SJSA1 (cell line): Measurements from ENCODE around the gene KLHL2. TPM values are rescaled to one million over a fixed set of nuclear protein-coding genes. Genes with fewer than 3 reads are reported as not detected.

Experiments
- DNase-seq, 2 experiments: peaks; one replicate each; pipeline ENCODE4 v3.0.0-alpha.2; 2015 to 2020; ENCODE audit warnings: low spot score in 2 of 2, low read depth in 1 of 2
- H3K27ac ChIP-seq: fragments of 250-450 bp; sonication (Bioruptor Pico); 2 replicates; pipeline ENCODE4 v1.5.1; 2020; ENCODE audit warnings: mild to moderate bottlenecking, moderate library complexity
- H3K27me3 ChIP-seq: fragments of 250-450 bp; sonication (Bioruptor Pico); replicated peaks from 2 replicates; pipeline ENCODE4 v1.5.1; 2020; ENCODE audit warnings: mild to moderate bottlenecking, moderate library complexity
- H3K36me3 ChIP-seq: fragments of 250-450 bp; sonication (Bioruptor Pico); 2 replicates; pipeline ENCODE4 v1.5.1; 2020; ENCODE audit warnings: mild to moderate bottlenecking
- H3K4me1 ChIP-seq: fragments of 250-450 bp; sonication (Bioruptor Pico); replicated peaks from 2 replicates; pipeline ENCODE4 v1.6.1; 2021; ENCODE audit warnings: mild to moderate bottlenecking
- H3K4me3 ChIP-seq: fragments of 250-450 bp; sonication (Bioruptor Pico); 2 replicates; pipeline ENCODE4 v1.5.1; 2020; ENCODE audit warnings: mild to moderate bottlenecking
- H3K9me3 ChIP-seq: fragments of 250-450 bp; sonication (Bioruptor Pico); replicated peaks from 2 replicates; pipeline ENCODE4 v1.5.1; 2020; ENCODE audit warnings: mild to moderate bottlenecking
- total RNA-seq: library from RNA; depleted of rRNA; stranded (reverse); fragments of >200 nt; shearing (Covaris generic); gene quantifications from 2 replicates; pipeline ENCODE4 v1.2.3, GENCODE V29; 2014

KLHL2 gene
- total RNA-seq, 1 experiment from 2014 or later, result 30.9 TPM

DNA sequence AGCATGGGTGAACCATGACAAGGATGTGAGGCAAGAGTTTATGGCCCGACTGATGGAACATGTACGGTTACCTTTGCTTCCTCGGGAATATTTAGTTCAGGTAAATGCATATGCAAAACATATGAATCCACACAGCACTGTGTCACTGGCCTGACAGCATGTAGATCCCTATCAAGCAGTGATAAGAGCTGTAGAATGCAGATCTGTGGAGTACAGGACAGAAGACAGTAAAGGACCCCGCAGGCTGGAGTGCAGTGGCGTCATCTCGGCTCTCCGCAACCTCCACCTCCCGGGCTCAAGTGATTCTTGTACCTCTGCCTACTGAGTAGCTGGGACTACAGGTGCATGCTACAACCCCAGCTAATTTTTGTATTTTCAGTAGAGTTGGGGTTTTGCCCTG lies 90.3 kb downstream of the KLHL2 start:
- Histone ChIP-seq H3K4me3 (no peak overlapping the region), H3K36me3 (peaks cover 8% of the 10 kb centered on the region), H3K27ac (no peak overlapping the region), H3K27me3 (no peaks in the 10 kb centered on the region), H3K4me1 (peaks cover 6% of the 10 kb centered on the region; the same call in 1 of the 2 replicates), H3K9me3 (no peaks in the 10 kb centered on the region)
- no peak for DNase-seq

GRCh38 chr4:165299399-165300060 lies 92.2 kb downstream of the KLHL2 start:
- Histone ChIP-seq H3K27me3 (no peaks in the 10 kb centered on the region), H3K9me3 (no peaks in the 10 kb centered on the region), H3K36me3 (peaks cover 8% of the 10 kb centered on the region), H3K27ac (no peak overlapping the region), H3K4me1 (peaks cover 6% of the 10 kb centered on the region; the same call in 1 of the 2 replicates), H3K4me3 (no peak overlapping the region)
- no peak for DNase-seq

DNA sequence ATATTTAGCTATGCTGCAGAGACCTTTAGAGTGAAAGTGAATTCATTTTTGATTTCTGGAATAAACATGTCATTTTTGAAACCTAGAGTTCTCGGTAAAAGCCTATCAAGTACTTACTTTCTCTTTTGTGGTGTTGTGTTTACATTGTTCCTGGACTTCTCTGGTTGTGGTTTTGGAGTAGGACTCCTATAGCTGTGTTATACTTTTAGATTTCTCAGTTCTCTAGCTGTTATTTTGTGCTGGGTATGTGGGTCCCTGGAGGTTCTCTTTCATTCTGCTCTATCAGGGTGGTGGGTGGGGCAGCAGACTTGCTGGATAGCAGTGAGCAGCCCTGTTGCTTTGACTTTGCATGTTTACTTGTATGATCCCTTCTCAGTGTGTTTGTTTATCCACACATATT lies 94.5 kb downstream of the KLHL2 start:
- Histone ChIP-seq H3K9me3 (no peaks in the 10 kb centered on the region), H3K4me1 (peaks cover 6% of the 10 kb centered on the region; the same call in 1 of the 2 replicates), H3K27ac (no peak overlapping the region), H3K4me3 (peak overlapping the region; percentile 15; the same call in 1 of the 2 replicates), H3K36me3 (peaks cover 13% of the 10 kb centered on the region), H3K27me3 (no peaks in the 10 kb centered on the region)
- DNase-seq, result peak in 1 of 2 experiments; percentile 39

DNA sequence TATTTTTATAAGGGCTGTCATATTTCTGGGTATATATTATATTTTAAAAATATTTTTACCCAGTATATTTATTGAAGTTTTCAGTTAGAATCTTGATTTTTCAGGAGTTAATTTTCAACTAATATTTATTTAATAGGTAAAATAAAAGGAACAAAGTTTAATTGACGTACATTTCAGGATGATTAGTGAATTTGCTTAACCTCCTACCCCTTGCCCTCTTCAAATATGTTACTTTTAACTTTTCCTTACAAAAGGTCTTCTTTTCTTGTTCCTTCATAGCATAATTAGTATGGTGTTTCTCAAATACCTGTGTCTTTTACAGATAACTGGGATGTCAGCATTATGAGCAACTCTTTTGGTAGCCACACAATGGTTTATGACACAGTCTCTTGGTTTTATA lies 95.3 kb downstream of the KLHL2 start:
- no peaks in the 10 kb centered on the region for H3K27me3 ChIP-seq
- no peak for DNase-seq
- no peaks in the 10 kb centered on the region for H3K9me3 ChIP-seq
- no peak overlapping the region for H3K4me3 ChIP-seq
- peaks cover 11% of the 10 kb centered on the region for H3K36me3 ChIP-seq
- H3K27ac ChIP-seq, result no peak overlapping the region
- peaks cover 6% of the 10 kb centered on the region; the same call in 1 of the 2 replicates for H3K4me1 ChIP-seq

- Histone ChIP-seq H3K27me3 (no peaks in the 10 kb centered on the region), H3K9me3 (no peaks in the 10 kb centered on the region), H3K4me1 (no peaks in the 10 kb centered on the region), H3K4me3 (no peak overlapping the region), H3K27ac (no peak overlapping the region), H3K36me3 (peaks cover 16% of the 10 kb centered on the region)
- DNase-seq, result no peak
Observed at GRCh38 chr4:165308166-165308565, 100.8 kb downstream of the KLHL2 start.

- H3K4me1 ChIP-seq, result no peaks in the 10 kb centered on the region
- no peak overlapping the region for H3K4me3 ChIP-seq
- H3K27me3 ChIP-seq, result no peaks in the 10 kb centered on the region
- no peaks in the 10 kb centered on the region for H3K9me3 ChIP-seq
- H3K27ac ChIP-seq, result no peak overlapping the region
- H3K36me3 ChIP-seq, result peaks cover 17% of the 10 kb centered on the region
- no peak for DNase-seq
Observed at GRCh38 chr4:165308606-165309005, 101.2 kb downstream of the KLHL2 start.

GRCh38 chr4:165309456-165309855 lies 102.1 kb downstream of the KLHL2 start:
- DNase-seq, result no peak
- Histone ChIP-seq H3K9me3 (no peaks in the 10 kb centered on the region), H3K36me3 (peaks cover 18% of the 10 kb centered on the region), H3K27ac (no peak overlapping the region), H3K4me1 (no peaks in the 10 kb centered on the region), H3K4me3 (no peak overlapping the region), H3K27me3 (no peaks in the 10 kb centered on the region)

GRCh38 chr4:165312506-165312905 lies 105.1 kb downstream of the KLHL2 start:
- Histone ChIP-seq H3K4me3 (no peak overlapping the region), H3K4me1 (no peaks in the 10 kb centered on the region), H3K27ac (no peak overlapping the region), H3K36me3 (peaks cover 17% of the 10 kb centered on the region; the same call in 1 of the 2 replicates), H3K9me3 (no peaks in the 10 kb centered on the region), H3K27me3 (no peaks in the 10 kb centered on the region)
- no peak for DNase-seq

- no peak overlapping the region for H3K27ac ChIP-seq
- H3K36me3 ChIP-seq, result peaks cover 5% of the 10 kb centered on the region; the same call in 1 of the 2 replicates
- H3K9me3 ChIP-seq, result no peaks in the 10 kb centered on the region
- no peak for DNase-seq
- H3K27me3 ChIP-seq, result no peaks in the 10 kb centered on the region
- H3K4me1 ChIP-seq, result no peaks in the 10 kb centered on the region
- no peak overlapping the region for H3K4me3 ChIP-seq
Observed at GRCh38 chr4:165319030-165319429, 111.7 kb downstream of the KLHL2 start.

- H3K27me3 ChIP-seq, result no peaks in the 10 kb centered on the region
- H3K9me3 ChIP-seq, result no peaks in the 10 kb centered on the region
- peaks cover 4% of the 10 kb centered on the region; the same call in 1 of the 2 replicates for H3K36me3 ChIP-seq
- H3K4me3 ChIP-seq, result no peak overlapping the region
- H3K4me1 ChIP-seq, result no peaks in the 10 kb centered on the region
- H3K27ac ChIP-seq, result no peak overlapping the region
- DNase-seq, result no peak
Observed at GRCh38 chr4:165319509-165319908, 112.1 kb downstream of the KLHL2 start.

DNA sequence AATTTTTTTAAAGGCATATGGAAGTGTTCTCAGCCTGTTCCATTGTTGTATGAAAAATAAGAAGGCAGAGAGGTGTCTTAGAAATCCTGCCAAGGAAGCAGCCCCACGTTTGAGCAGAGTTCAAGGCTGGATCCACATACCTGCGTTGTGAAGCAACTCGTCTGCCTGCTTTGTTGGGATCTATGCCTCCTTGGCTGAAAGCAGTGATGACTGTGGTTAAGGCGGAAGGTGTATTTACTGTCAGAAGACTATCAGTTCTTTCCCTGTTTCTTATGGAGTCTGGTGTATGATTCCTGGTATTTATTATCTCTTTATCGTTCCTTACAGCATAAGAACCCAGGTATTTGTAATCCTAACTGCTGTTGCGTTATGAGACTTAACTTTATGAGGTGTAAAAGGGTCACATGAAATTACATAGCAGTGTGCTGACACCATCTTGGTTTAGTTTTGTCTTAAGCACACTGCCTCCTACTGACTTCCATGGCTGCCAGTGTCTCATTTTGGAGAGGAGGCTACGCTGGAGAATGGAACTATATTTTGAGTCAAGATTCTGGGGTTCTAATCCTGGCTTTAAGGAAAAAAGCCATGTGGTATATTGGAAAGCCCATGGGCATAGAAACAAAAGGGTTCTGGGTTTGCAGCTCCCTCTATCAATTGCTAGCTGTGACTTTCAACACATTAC lies 117.0 kb downstream of the KLHL2 start:
- Histone ChIP-seq H3K36me3 (no peaks in the 10 kb centered on the region), H3K4me1 (peaks cover 19% of the 10 kb centered on the region), H3K27ac (no peak overlapping the region), H3K9me3 (no peaks in the 10 kb centered on the region), H3K4me3 (no peak overlapping the region), H3K27me3 (no peaks in the 10 kb centered on the region)
- no peak for DNase-seq

- H3K27me3 ChIP-seq, result no peaks in the 10 kb centered on the region
- H3K9me3 ChIP-seq, result no peaks in the 10 kb centered on the region
- H3K36me3 ChIP-seq, result no peaks in the 10 kb centered on the region
- H3K27ac ChIP-seq, result no peak overlapping the region
- H3K4me3 ChIP-seq, result no peak overlapping the region
- peaks cover 19% of the 10 kb centered on the region for H3K4me1 ChIP-seq
- DNase-seq, result no peak
Observed at GRCh38 chr4:165324918-165325304, 117.5 kb downstream of the KLHL2 start.

GRCh38 chr4:165325732-165326512 lies 118.6 kb downstream of the KLHL2 start:
- H3K4me1 ChIP-seq, result peaks cover 19% of the 10 kb centered on the region
- peak; percentile 62 to 68 for DNase-seq
- no peaks in the 10 kb centered on the region for H3K9me3 ChIP-seq
- peak overlapping the region; percentile 73 for H3K4me3 ChIP-seq
- H3K27me3 ChIP-seq, result no peaks in the 10 kb centered on the region
- peak overlapping the region; percentile 73 for H3K27ac ChIP-seq
- H3K36me3 ChIP-seq, result no peaks in the 10 kb centered on the region

GRCh38 chr4:165326831-165327210 lies 119.5 kb downstream of the KLHL2 start:
- peak overlapping the region; percentile 73 for H3K4me3 ChIP-seq
- H3K9me3 ChIP-seq, result no peaks in the 10 kb centered on the region
- no peaks in the 10 kb centered on the region for H3K27me3 ChIP-seq
- no peaks in the 10 kb centered on the region for H3K36me3 ChIP-seq
- H3K27ac ChIP-seq, result peak overlapping the region; percentile 73
- no peak for DNase-seq
- peaks cover 19% of the 10 kb centered on the region for H3K4me1 ChIP-seq
